Activated T-cell treated with anti-CD3 and anti-CD28 coated beads, Interleukin-2, amount 50 U/mL, for 72 hours (primary cell): Measurements from ENCODE around the gene CENPT. TPM values are rescaled to one million over a fixed set of nuclear protein-coding genes. Genes with fewer than 3 reads are reported as not detected.

Experiments
- ATAC-seq, 2 donors: fragments of 150-1000 bp; cut with Tn5 transposase; replicated peaks in 1 of 2; 2 replicates each; pipeline ENCODE4 v1.10.0; 2021; ENCODE audit warnings: moderate library complexity in 2 of 2, mild to moderate bottlenecking in 1 of 2
- DNase-seq, 2 donors: peaks; one replicate each; pipeline ENCODE4 v3.0.0; 2021 to 2022; ENCODE audit warnings: mixed read lengths in 1 of 2
- H3K27ac Mint-ChIP-seq: one replicate; pipeline ENCODE4 v1.8.0; 2022; ENCODE audit warnings: mild to moderate bottlenecking, moderate library complexity, mixed read lengths
- H3K27me3 Mint-ChIP-seq: one replicate; pipeline ENCODE4 v1.8.0; 2022; ENCODE audit warnings: low read depth, mixed read lengths
- H3K36me3 Mint-ChIP-seq, 2 donors: one replicate each; pipeline ENCODE4 v1.8.0; 2022; ENCODE audit warnings: mixed read lengths in 2 of 2, mild to moderate bottlenecking in 1 of 2; ENCODE audit not compliant: insufficient read depth in 2 of 2
- H3K4me1 Mint-ChIP-seq: one replicate; pipeline ENCODE4 v1.8.0; 2022; ENCODE audit warnings: low read depth, mixed read lengths
- H3K4me3 Mint-ChIP-seq, 2 donors: one replicate each; pipeline ENCODE4 v1.8.0; 2022; ENCODE audit warnings: mild to moderate bottlenecking in 2 of 2, mixed read lengths in 2 of 2, moderate library complexity in 2 of 2
- H3K9me3 Mint-ChIP-seq, 2 donors: one replicate each; pipeline ENCODE4 v1.8.0; 2022; ENCODE audit warnings: mixed read lengths in 2 of 2
- total RNA-seq, 2 donors: library from RNA; stranded (reverse); gene quantifications; one replicate each; pipeline ENCODE4 v1.2.3, GENCODE V29; 2022

Gene CENPT
- total RNA-seq, 2 donors from 2014 or later, result 43.6 to 59.4 TPM

DNA sequence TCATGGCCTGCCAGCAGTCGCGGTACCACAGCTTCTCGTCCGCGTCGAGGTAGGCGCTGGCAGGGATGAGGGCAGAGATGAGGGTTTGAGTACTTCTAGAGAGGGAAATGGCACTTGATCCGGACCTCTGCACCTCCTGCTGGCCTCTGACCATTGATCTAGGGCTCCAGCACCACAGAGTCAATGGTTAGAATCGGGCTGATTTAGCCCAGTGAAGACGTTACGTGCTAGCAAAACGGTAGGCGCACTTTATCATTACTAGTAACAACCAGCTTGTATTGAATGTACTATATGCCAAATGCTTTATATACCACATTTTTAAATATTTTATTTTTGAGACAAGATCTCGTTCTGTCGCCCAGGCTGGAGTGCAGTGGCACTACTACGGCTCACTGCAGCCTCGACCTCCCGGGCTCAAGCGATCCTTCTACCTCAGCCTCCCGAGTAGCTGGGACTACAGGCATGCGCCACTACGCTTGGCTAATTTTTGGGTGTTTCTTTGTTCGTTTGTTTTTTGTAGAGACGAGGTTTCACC, 40.3 kb downstream of the CENPT start:
- H3K4me3 Mint-ChIP-seq, result peak overlapping the region; percentile 94 to 97
- no peaks in the 10 kb centered on the region for H3K27me3 Mint-ChIP-seq
- peaks cover 41% of the 10 kb centered on the region for H3K4me1 Mint-ChIP-seq
- peaks cover 9 to 10% of the 10 kb centered on the region in 2 donors for H3K36me3 Mint-ChIP-seq
- DNase-seq, result no peak
- H3K27ac Mint-ChIP-seq, result peak overlapping the region; percentile 87
- no peak for ATAC-seq
- H3K9me3 Mint-ChIP-seq, result no peaks in the 10 kb centered on the region

- H3K9me3 Mint-ChIP-seq, result no peaks in the 10 kb centered on the region
- DNase-seq (peak; percentile 96 to 98), ATAC-seq (peak; percentile 95 to 96)
- H3K4me3 Mint-ChIP-seq, result peak within 1 kb of the TSS; percentile 94 to 97
- H3K36me3 Mint-ChIP-seq, result peaks cover 9 to 15% of the 10 kb centered on the region in 2 donors
- peaks cover 47% of the 10 kb centered on the region for H3K4me1 Mint-ChIP-seq
- H3K27ac Mint-ChIP-seq, result peak within 1 kb of the TSS; percentile 87
- no peaks in the 10 kb centered on the region for H3K27me3 Mint-ChIP-seq
Observed at GRCh38 chr16:67806428-67807147, 40.9 kb downstream of the CENPT start, which contains the start of the genes RANBP10 and TSNAXIP1. TSS of gene RANBP10 (minus strand) at chr16:67806560. CDS start at chr16:67806536, 24 bp downstream. TSS of gene TSNAXIP1 (plus strand) at chr16:67806889. CDS start at chr16:67807150, 261 bp downstream.

DNA sequence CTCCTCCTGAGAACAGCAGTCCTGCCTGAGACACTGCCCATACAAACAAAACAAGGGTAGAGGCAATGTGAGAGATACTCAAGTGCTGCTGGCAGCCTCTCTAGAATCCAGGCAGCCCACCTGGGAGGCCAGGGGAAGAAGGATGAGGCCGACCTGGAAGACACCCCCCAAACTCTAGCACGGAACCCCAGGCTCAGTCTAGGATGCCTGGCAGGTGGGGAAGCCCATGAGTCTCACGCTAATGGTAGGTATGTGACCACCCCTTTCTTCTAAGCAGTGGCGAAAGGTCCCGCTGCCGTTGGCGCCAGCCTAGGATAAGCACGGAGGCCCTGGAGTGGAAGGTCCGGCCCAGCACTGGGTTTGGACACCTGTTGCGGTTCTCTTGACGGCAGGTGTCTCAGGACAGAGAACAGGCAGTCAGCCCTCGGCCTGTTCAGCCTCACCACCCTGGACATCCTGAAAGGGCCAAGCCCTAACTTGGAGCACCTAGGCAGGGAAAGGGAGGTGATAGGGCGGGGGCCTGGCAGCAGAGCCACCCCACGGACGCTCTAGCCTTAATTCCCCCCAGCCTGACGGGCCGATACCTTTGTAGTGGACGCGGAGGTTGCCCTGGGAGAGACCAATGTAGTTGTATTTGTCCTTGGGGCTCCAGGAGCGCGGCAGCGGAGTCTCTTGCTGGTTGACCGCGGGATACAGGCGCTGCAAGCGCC, 41.6 kb downstream of the CENPT start:
- ATAC-seq (no peak), DNase-seq (peak; percentile 12 to 15)
- no peaks in the 10 kb centered on the region for H3K27me3 Mint-ChIP-seq

DNA sequence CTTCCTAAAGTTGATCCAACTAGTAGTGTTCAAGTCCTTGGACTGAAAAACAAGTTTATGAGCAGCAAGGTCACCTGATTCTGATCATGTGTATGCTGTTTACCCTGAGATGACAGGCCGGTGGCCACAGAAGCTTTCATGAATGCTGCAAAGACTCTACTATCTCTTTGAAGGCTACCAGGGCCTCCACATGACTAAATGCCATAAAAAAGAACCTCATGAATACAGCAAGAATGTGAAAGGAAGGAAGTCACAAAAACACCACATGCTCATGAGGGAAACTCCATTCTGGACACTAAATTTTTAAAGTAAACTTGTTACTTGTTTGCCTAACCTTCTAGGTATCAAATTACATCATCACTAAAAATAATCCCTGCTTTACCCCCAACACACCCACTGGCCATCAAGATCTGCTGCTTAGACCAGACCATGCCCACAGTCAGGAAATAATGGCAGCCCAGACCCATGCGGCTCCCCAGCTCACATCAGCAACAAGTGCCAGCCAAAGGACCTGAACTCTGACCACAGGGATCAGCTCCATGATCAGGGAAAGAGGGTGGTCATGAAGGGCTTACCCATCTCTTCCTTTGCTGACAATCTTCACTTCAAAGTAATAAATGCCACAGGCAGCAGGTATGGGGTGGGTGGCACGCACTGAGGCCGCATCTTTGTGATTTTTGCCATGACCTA, 42.5 kb downstream of the CENPT start:
- peak overlapping the region; percentile 47 for H3K27ac Mint-ChIP-seq
- H3K4me1 Mint-ChIP-seq, result peaks cover 63% of the 10 kb centered on the region
- no peaks in the 10 kb centered on the region for H3K27me3 Mint-ChIP-seq
- H3K36me3 Mint-ChIP-seq, result peaks cover 9 to 19% of the 10 kb centered on the region in 2 donors
- peak in 1 of 2 donors; percentile 9 for DNase-seq
- peak overlapping the region; percentile 94 to 97 for H3K4me3 Mint-ChIP-seq
- no peak for ATAC-seq
- H3K9me3 Mint-ChIP-seq, result no peaks in the 10 kb centered on the region

More for the DNA sequence above, 41.6 kb downstream of the CENPT start:
- Mint-ChIP-seq H3K4me1 (peaks cover 54% of the 10 kb centered on the region), H3K27ac (peak overlapping the region; percentile 47), H3K9me3 (no peaks in the 10 kb centered on the region), H3K36me3 (peaks cover 9 to 16% of the 10 kb centered on the region in 2 donors), H3K4me3 (peak overlapping the region; percentile 94 to 97)

- H3K27me3 Mint-ChIP-seq, result no peaks in the 10 kb centered on the region
- H3K36me3 Mint-ChIP-seq, result peaks cover 9 to 21% of the 10 kb centered on the region in 2 donors
- H3K4me3 Mint-ChIP-seq, result peak overlapping the region; percentile 42 to 53
- no peak overlapping the region for H3K27ac Mint-ChIP-seq
- no peaks in the 10 kb centered on the region for H3K9me3 Mint-ChIP-seq
- DNase-seq (peak; percentile 32 to 42), ATAC-seq (no peak)
- H3K4me1 Mint-ChIP-seq, result peaks cover 69% of the 10 kb centered on the region
Observed at GRCh38 chr16:67803894-67804293, 43.6 kb downstream of the CENPT start.

- ATAC-seq (no peak), DNase-seq (peak; percentile 41 to 47)
- H3K36me3 Mint-ChIP-seq, result peaks cover 9 to 23% of the 10 kb centered on the region in 2 donors
- H3K9me3 Mint-ChIP-seq, result no peaks in the 10 kb centered on the region
- peak overlapping the region; percentile 32 to 61 for H3K4me3 Mint-ChIP-seq
- H3K4me1 Mint-ChIP-seq, result peaks cover 64% of the 10 kb centered on the region
- peak overlapping the region; percentile 79 for H3K27ac Mint-ChIP-seq
- no peaks in the 10 kb centered on the region for H3K27me3 Mint-ChIP-seq
Observed at GRCh38 chr16:67801883-67802282, 45.6 kb downstream of the CENPT start.

DNA sequence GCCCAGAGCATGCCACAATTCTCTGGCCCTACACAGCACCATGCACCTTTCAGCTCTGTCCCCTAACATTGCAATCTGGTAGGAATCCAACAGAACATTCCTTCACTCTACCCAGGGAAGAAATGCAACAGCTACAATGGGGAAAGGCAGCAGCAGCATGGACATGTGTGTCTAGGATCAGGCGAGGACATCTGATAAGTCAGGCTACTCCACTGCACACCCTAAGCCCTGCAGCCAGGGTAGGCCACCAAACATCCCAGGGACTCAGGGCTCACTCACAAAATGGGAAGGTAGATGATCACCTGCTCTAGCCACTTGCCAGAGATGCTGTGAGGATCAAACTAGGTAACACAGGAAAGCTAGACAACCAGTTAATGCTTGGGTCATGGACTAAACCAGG, 46.3 kb downstream of the CENPT start:
- Mint-ChIP-seq H3K9me3 (no peaks in the 10 kb centered on the region), H3K4me1 (peaks cover 63% of the 10 kb centered on the region), H3K27ac (peak overlapping the region; percentile 79), H3K27me3 (no peaks in the 10 kb centered on the region), H3K36me3 (peaks cover 9 to 23% of the 10 kb centered on the region in 2 donors), H3K4me3 (no peak overlapping the region)
- DNase-seq (no peak), ATAC-seq (no peak)

DNA sequence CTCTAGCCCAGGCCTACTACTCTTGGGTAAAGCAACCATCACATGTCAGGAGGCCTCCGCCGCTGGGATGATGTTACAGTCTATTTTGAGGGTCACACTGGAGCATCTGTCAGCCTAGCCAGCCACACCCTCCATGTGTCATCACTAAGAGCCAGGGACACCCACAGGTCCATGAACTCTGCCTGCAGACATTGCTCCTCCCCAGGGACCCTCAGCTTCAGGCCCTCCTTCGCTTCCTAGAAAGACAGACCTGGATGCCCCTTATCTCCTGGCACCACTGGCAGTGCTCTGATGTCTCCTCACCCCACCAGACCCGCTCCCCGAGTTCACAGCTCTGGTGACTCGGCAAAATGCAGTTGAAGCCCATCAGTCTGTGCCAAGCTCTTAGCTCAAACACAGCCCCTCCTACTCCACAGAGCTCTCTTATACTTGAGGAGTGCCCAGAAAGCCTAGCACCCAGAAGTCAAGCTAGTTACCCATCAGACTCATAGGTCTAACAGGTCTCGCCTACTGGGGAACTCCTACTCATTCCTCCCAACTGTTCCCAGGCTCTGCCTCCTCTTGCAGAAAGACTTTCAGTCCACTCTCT, 47.1 kb downstream of the CENPT start:
- H3K27me3 Mint-ChIP-seq, result no peaks in the 10 kb centered on the region
- H3K9me3 Mint-ChIP-seq, result no peaks in the 10 kb centered on the region
- no peak for DNase-seq
- peaks cover 9 to 23% of the 10 kb centered on the region in 2 donors for H3K36me3 Mint-ChIP-seq
- no peak overlapping the region for H3K4me3 Mint-ChIP-seq
- H3K4me1 Mint-ChIP-seq, result peaks cover 60% of the 10 kb centered on the region
- ATAC-seq, result no peak
- H3K27ac Mint-ChIP-seq, result peak overlapping the region; percentile 66

DNA sequence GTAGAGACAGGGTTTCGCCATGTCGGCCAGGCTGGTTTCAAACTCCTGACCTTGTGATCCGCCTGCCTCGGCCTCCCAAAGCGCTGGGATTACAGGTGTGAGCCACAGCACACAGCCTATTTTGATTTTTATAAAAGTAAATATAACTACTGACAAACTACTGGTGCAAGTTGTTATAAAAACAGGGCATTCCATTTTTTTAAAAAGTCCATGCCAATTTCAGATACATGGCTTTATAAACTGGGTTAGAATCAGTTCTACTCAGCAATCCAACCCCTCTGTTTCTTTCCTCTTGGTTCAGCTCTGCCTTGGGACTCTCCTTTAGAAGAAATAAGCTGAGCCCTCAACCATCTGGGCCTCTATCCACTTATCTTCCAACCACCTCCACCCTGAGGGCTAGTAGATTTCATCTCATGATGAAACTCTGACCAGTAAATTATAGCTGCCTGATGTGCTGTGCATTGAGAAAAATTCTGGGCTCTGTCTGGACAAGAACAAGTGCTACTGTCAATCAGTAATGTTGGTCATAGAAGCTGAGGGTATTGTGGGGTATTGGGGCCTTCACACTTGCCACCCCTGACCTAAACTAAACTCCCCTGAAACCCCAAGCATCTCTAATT, 51.3 kb downstream of the CENPT start:
- DNase-seq, result no peak
- peaks cover 18% of the 10 kb centered on the region for H3K4me1 Mint-ChIP-seq
- H3K27ac Mint-ChIP-seq, result peak overlapping the region; percentile 10
- no peak for ATAC-seq
- H3K27me3 Mint-ChIP-seq, result no peaks in the 10 kb centered on the region
- no peak overlapping the region for H3K4me3 Mint-ChIP-seq
- H3K9me3 Mint-ChIP-seq, result no peaks in the 10 kb centered on the region
- peaks cover 0 to 7% of the 10 kb centered on the region in 2 donors for H3K36me3 Mint-ChIP-seq

GRCh38 chr16:67790071-67790470, 57.4 kb downstream of the CENPT start:
- peaks cover 18% of the 10 kb centered on the region for H3K4me1 Mint-ChIP-seq
- no peak overlapping the region for H3K27ac Mint-ChIP-seq
- H3K27me3 Mint-ChIP-seq, result no peaks in the 10 kb centered on the region
- no peaks in the 10 kb centered on the region for H3K9me3 Mint-ChIP-seq
- no peak overlapping the region for H3K4me3 Mint-ChIP-seq
- no peaks in the 10 kb centered on the region for H3K36me3 Mint-ChIP-seq
- DNase-seq (no peak), ATAC-seq (no peak)

DNA sequence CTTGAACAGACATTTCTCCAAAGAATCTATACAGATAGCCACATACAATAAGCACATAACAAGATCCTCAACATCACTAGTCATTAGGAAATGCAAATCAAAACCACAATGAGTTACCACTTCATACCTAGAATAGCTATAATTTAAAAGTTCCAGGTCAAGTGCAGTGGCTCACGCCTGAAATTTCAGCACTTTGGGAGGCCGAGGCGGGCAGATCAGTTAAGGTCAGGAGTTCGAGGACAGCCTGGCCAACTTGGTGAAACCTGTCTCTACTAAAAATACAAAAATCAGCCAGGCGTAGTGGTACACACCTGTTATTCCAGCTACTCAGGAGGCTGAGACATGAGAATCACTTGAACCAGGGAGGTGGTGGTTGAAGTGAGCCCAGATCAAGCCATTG, 61.0 kb downstream of the CENPT start:
- peaks cover 23% of the 10 kb centered on the region for H3K4me1 Mint-ChIP-seq
- H3K4me3 Mint-ChIP-seq, result no peak overlapping the region
- H3K27ac Mint-ChIP-seq, result peak overlapping the region; percentile 31
- peaks cover 0 to 3% of the 10 kb centered on the region in 2 donors for H3K36me3 Mint-ChIP-seq
- no peaks in the 10 kb centered on the region for H3K9me3 Mint-ChIP-seq
- ATAC-seq (no peak), DNase-seq (no peak)
- H3K27me3 Mint-ChIP-seq, result no peaks in the 10 kb centered on the region

DNA sequence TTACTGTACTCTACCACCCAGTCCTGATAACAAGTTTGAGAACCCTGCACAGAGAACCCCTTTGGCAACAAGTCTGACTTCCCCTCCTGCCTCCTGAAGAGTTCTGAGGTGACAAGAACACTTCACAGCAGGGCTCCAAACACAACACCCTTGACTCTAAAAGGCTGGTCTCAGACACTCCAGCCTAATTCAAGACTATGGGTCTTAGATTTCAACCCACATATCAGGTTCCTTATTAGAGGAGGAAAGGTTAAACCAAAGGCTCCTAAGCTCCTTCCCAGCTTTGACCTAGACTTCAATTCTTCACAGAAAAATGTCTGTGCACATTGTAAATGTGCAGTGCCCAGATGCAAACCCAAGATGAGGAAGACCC, 64.2 kb downstream of the CENPT start:
- no peaks in the 10 kb centered on the region for H3K9me3 Mint-ChIP-seq

More for the DNA sequence above, 64.2 kb downstream of the CENPT start:
- peaks cover 0 to 7% of the 10 kb centered on the region in 2 donors for H3K36me3 Mint-ChIP-seq
- ATAC-seq, result no peak
- no peak for DNase-seq
- H3K4me1 Mint-ChIP-seq, result peaks cover 39% of the 10 kb centered on the region
- H3K27ac Mint-ChIP-seq, result no peak overlapping the region
- H3K4me3 Mint-ChIP-seq, result no peak overlapping the region
- no peaks in the 10 kb centered on the region for H3K27me3 Mint-ChIP-seq
